G401 (cell line): ENCODE data around the gene ZNF597. TPM values are rescaled to one million over a fixed set of nuclear protein-coding genes. Genes with fewer than 3 reads are reported as not detected.

Experiments
- DNase-seq: peaks from one replicate; pipeline ENCODE4 v3.0.0-alpha.2; 2015; ENCODE audit warnings: low spot score
- in situ Hi-C: cut with HindIII; loops from 2 replicates; pipeline ENCODE4 v1.10.0; 2016; ENCODE audit warnings: low sequenced_read_pairs, mixed read lengths
- total RNA-seq: library from RNA; depleted of rRNA; stranded (reverse); fragments of >200 nt; shearing (Covaris generic); gene quantifications from 2 replicates; pipeline ENCODE4 v1.2.3, GENCODE V29; 2014

Gene ZNF597
- total RNA-seq, 1 experiment from 2014 or later = 0.61 TPM

GRCh38 chr16:3458852-3459361, 15.6 kb upstream of the ZNF597 start:
- in situ Hi-C loops = no loop called here
- DNase-seq = no peak

- DNase-seq = peak; percentile 37
- in situ Hi-C loops = no loop called here
Observed at GRCh38 chr16:3458278-3458851, 15.1 kb upstream of the ZNF597 start.

GRCh38 chr16:3457434-3458252, 14.3 kb upstream of the ZNF597 start:
- DNase-seq = peak; percentile 91
- in situ Hi-C loops = no loop called here

- in situ Hi-C loops = no loop called here
- DNase-seq = no peak
Observed at GRCh38 chr16:3454631-3455147, 11.4 kb upstream of the ZNF597 start.

- DNase-seq = no peak
- in situ Hi-C loops = no loop called here
Observed at GRCh38 chr16:3454093-3454492, 10.8 kb upstream of the ZNF597 start.

- no peak for DNase-seq
- in situ Hi-C loops = no loop called here
Observed at GRCh38 chr16:3444032-3444388, 706 bp upstream of the ZNF597 start.

- in situ Hi-C loops = no loop called here
- DNase-seq = no peak
Observed at GRCh38 chr16:3439637-3440036, 3.7 kb downstream of the ZNF597 start.

GRCh38 chr16:3434373-3434772, 8.9 kb downstream of the ZNF597 start:
- in situ Hi-C loops = no loop called here
- no peak for DNase-seq

GRCh38 chr16:3431779-3432219, 11.5 kb downstream of the ZNF597 start:
- in situ Hi-C loops = no loop called here
- peak; percentile 77 for DNase-seq

GRCh38 chr16:3413730-3414379, 29.4 kb downstream of the ZNF597 start:
- DNase-seq = no peak
- in situ Hi-C loops = no loop called here

- no peak for DNase-seq
- in situ Hi-C loops = no loop called here
Observed at GRCh38 chr16:3408561-3409197, 34.6 kb downstream of the ZNF597 start.

- DNase-seq = peak; percentile 13
- in situ Hi-C loops = no loop called here
Observed at GRCh38 chr16:3401719-3402397, 41.4 kb downstream of the ZNF597 start.

GRCh38 chr16:3400779-3401688, 42.3 kb downstream of the ZNF597 start, which contains the start of the genes ZNF174 and ZSCAN32:
TSS of gene ZNF174 (plus strand) at chr16:3401215. CDS start at chr16:3402005, 790 bp downstream.
TSS of gene ZSCAN32 (minus strand) at chr16:3401004. CDS start at chr16:3397557, 3,447 bp downstream.
- peak; percentile 99 for DNase-seq
- in situ Hi-C loops = no loop called here

GRCh38 chr16:3400446-3400778, 42.9 kb downstream of the ZNF597 start:
- in situ Hi-C loops = no loop called here
- DNase-seq = no peak

GRCh38 chr16:3389663-3390338, 53.5 kb downstream of the ZNF597 start:
- in situ Hi-C loops = no loop called here
- DNase-seq = no peak

- in situ Hi-C loops = no loop called here
Observed at GRCh38 chr16:3388325-3388724, 55.0 kb downstream of the ZNF597 start.

GRCh38 chr16:3383045-3383448, 60.3 kb downstream of the ZNF597 start:
- no peak for DNase-seq
- in situ Hi-C loops = no loop called here

More at GRCh38 chr16:3388325-3388724, 55.0 kb downstream of the ZNF597 start:
- DNase-seq = no peak
